GM19351 (cell line): Measurements from ENCODE around the gene TASP1.
A peak's percentile ranks its signal among the peaks of the same experiment; 100 is the strongest.
"Not testable (repeated sequence)": the region's sequence is repeated elsewhere in the genome, so short reads cannot be mapped to it uniquely, and the experiment has no call there.

Source experiments
- ATAC-seq: cut with Tn5 transposase; IDR thresholded peaks from one replicate; pipeline ENCODE4 v1.9.1; 2021; ENCODE audit warnings: mild to moderate bottlenecking, moderate library complexity; ENCODE audit not compliant: unreplicated experiment

TASP1 gene

DNA sequence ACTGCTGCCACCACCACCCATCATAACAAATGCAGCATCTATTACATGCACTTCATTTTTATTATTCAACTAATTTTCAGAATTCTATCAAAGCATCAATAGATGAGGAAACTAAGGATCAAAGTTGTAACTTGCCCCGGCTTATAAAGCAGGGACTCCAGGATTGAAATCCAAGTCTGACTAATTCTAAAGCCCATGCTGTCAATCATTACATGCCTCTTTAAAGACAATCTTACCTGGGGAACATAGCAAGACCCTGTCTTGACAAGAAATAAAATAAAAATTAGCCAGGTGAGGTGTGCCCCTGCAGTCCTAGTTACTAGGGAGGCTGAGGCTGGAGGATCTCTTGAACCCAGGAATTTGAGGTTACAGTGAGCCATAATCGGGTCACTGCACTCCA, 235.3 kb downstream of the TASP1 start:
- no peak for ATAC-seq

- no peak for ATAC-seq
Measured at GRCh38 chr20:13402986-13403385, 235.7 kb downstream of the TASP1 start.

DNA sequence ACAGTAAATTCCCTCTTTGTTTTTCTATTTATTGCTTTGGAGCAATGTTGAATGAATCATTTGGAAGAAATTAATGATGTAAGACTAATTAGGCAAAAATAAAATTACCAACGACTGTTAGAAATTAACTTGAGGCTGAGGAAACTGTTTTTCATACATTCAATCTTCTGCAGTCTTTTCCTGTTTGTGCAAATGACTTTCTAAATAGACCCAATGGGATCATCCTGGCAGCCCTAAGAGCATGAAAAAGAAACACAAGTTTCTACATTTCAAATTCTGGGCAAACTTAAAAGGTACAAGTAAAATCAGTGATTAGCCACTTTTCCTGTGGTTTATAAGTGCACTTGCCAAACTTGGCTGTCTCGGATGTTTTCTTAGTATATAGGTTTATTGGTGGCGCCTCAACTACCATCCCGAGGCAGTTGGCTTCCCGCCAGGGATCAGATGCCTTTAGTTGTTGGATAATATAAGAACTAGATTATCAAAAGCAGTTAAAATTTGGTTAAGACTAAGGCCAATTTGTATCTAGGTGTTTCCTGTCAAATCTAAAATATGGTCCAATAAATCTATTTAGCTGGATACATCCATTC, 236.5 kb downstream of the TASP1 start:
- no peak for ATAC-seq

- no peak for ATAC-seq
Measured at GRCh38 chr20:13401596-13401995, 237.1 kb downstream of the TASP1 start.

- no peak for ATAC-seq
Measured at GRCh38 chr20:13400453-13400852, 238.3 kb downstream of the TASP1 start.

DNA sequence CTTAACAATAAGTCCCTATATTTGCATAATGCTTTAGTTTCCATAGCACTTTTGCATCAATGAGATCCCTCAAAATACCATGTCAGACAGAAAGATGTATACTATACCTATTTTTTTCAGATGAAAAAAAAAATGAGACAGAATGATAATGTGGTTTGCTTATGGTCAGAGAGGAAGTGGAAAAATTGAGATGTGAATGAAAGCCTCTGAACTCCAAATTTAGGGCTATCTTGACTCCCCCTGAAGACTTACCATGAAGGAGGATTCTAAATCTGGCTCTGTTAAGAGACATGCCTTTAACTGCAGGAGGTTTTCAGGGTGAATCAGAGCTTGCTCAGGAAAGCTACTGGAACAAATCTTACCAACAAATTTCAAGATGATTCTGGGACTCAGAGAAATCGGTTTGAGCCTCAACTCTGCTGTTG, 241.4 kb downstream of the TASP1 start:
- peak; percentile 57 for ATAC-seq

- peak; percentile 34 for ATAC-seq
Measured at GRCh38 chr20:13396826-13397225, 241.9 kb downstream of the TASP1 start.

DNA sequence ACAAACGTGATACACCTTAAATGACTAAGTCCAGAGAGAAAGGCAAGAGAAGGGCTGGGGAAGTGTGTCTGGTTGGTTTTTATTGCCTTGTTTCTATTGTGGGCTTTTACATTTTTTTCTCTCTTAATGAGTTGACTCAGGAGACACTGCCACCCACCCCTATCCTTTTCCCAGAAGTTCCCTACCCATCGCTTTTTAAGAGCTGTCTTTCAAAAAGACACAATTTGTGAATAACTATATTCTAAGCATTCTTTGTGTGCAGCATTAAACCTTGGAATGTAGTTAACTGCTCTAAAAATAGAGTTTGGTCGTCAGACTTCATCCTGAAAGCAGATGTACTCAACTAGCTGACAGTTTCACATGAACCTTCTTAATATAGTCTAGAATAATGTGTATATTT, 242.7 kb downstream of the TASP1 start:
- ATAC-seq = no peak

DNA sequence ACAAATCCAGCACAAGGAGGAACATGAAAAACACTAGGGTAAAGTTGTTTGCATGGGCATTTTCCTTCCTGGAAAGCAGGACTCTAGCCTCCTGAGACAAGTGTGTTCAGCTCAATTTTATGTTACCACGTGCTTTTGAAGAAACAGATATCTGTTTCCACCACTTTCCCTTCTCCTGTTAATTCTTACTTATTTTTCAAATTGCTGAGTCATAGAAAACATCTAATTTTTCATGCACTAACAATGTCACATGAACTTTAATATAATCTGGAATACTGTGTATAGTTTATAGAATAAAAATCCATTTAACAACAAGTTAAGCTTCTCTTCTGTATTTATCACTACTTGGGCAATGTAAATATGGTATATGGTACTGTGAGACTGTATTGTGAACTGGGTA, 243.5 kb downstream of the TASP1 start:
- ATAC-seq = no peak

GRCh38 chr20:13392391-13392790, 246.3 kb downstream of the TASP1 start:
- ATAC-seq = no peak

- ATAC-seq = no peak
Measured at GRCh38 chr20:13389115-13389514, 249.6 kb downstream of the TASP1 start.

DNA sequence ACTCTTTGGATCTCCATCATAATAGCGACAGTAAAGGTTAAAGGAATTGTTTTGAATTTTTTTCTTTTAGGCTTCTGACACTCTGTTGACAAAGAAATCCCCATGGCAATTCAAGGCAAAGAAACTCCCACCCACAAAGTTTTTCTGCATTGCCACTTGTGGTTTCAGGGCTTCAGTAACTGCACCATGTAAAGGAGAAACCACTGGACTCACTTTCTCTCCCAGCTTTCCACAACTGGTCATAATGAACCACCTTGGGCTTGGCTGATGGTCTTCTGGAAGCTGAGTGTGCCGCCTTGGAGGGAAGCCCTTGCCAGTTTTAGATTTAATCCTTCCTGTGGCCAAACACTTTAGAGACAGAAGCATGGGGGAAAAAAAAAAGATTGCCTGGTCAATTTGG, 254.6 kb downstream of the TASP1 start:
- ATAC-seq = no peak

- no peak for ATAC-seq
Measured at GRCh38 chr20:13382786-13383185, 255.9 kb downstream of the TASP1 start.

- ATAC-seq = not testable (repeated sequence)
Measured at GRCh38 chr20:13380497-13381229, 258.1 kb downstream of the TASP1 start.

GRCh38 chr20:13373400-13373799, 265.3 kb downstream of the TASP1 start:
- ATAC-seq = no peak

DNA sequence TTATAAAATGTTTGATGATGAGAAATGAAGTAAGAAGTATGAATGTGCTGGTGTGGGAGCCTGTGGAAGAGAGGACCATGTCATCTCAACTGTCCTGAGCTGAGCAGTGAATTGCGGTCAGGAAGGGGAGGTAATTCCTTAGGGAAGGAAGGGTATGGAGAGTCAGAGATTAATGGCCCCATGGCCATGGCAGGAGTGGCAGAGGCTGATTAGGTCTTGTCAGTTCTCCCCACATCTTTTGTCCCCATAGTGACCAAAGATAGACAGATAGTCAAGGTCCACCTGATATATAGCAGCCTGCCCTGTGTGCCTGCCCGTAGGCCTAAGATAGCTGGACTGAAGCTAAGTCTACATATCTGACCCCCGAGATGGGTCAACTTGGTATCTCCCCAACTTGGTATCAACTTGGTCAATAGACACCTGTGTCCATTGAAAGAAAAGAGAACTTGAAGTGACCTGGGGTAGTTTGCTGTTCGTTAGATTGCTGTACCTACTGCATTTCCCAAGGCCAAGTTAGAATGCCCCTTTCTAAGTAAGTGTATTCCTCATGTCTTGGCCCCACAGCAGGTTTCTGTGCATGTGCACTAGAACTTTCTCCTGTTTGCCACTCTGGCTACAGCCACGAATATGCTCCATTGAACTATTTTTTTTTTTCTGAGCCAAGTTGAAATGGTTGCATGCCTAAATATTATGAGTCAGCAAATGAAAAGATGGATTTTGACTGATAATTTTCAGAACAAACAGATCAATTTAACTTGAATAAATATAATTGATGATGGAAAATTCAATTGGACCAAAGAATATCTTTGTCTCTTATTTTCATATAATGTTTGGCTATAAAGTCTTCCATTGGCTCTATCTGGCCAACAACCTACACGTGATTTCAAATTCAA, 274.2 kb downstream of the TASP1 start:
- no peak for ATAC-seq

GRCh38 chr20:13363473-13363872, 275.3 kb downstream of the TASP1 start:
- ATAC-seq = no peak

DNA sequence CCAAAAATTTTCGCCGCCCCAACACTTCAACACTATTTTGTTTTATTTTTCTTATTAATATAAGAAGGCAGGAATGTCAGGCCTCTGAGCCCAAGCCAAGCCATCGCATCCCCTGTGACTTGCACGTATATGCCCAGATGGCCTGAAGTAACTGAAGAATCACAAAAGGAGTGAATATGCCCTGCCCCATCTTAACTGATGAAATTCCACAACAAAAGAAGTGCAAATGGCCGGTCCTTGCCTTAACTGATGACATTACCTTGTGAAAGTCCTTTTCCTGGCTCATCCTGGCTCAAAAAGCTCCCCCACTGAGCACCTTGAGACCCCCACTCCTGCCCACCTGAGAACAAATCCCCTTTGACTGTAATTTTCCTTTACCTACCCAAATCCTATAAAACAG, 276.6 kb downstream of the TASP1 start:
- ATAC-seq = not testable (repeated sequence)

DNA sequence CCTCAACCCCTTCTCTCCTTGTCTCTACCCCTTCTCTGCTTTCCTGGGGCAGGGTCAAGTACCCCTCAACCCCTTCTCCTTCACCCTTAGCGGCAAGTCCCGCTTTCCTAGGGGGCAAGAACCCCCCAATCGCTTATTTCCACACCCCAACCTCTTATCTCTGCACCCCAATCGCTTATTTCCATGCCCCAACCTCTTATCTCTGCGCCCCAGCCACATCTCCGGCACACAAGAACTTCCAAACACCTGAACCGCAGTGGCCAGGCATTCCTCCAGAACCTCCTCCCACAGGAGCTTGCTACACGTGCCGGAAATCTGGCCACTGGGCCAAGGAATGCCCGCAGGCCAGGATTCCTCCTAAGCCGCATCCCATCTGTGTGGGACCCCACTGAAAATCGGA, 279.8 kb downstream of the TASP1 start:
- ATAC-seq = not testable (repeated sequence)

GRCh38 chr20:13357782-13358181, 280.9 kb downstream of the TASP1 start:
- ATAC-seq = not testable (repeated sequence)

GRCh38 chr20:13356591-13356990, 282.1 kb downstream of the TASP1 start:
- ATAC-seq = no peak
